Endothelial cell of umbilical vein (primary cell): Measurements from ENCODE around the gene ZNF586. TPM values are rescaled to one million over a fixed set of nuclear protein-coding genes. Genes with fewer than 3 reads are reported as not detected.

Experiments
- BruUV-seq: library from RNA; stranded (reverse); fragments of 400-500 nt; replicated peaks from 2 replicates; lab custom pipeline; 2021; lab: Mats Ljungman, UMichigan
- CTCF ChIA-PET: fragments of 300-600, 350-600 bp; sonication (Branson Sonifier 250); formaldehyde crosslinking; loops from one replicate; lab custom pipeline; 2021; ENCODE audit warnings: antibody characterized with exemption, inconsistent platforms; lab: Charles Lee
- POLR2A ChIA-PET: fragments of 300-600, 350-600 bp; sonication (Branson Sonifier 250); formaldehyde crosslinking; loops from one replicate; lab custom pipeline; 2021; ENCODE audit warnings: antibody characterized with exemption, inconsistent platforms; lab: Charles Lee
- DNase-seq: peaks from one replicate; pipeline ENCODE4 v3.0.0-alpha.2; 2011; ENCODE audit warnings: low read depth, low spot score
- FAIRE-seq: peaks from 2 replicates; lab custom pipeline; 2011; peaks lifted over from hg19 to GRCh38; lab: Jason Lieb, UNC
- H2AFZ ChIP-seq: 2 replicates; pipeline ENCODE4 v1.6.0; 2012; ENCODE audit warnings: low read depth, low read length, control low read depth, inconsistent platforms
- H3K27ac ChIP-seq: 2 replicates; pipeline ENCODE4 v1.5.1; 2011; ENCODE audit warnings: low read depth, mild to moderate bottlenecking, control low read depth, low read length, moderate library complexity; ENCODE audit not compliant: insufficient read depth
- H3K27me3 ChIP-seq, 2 experiments: 2 replicates each; pipeline versions ENCODE4 v1.6.0 to v1.6.1; 2011; ENCODE audit warnings: low read length in 2 of 2, mixed read lengths in 1 of 2; ENCODE audit not compliant: control insufficient read depth in 2 of 2, insufficient read depth in 2 of 2
- H3K36me3 ChIP-seq, 2 experiments: 2 replicates in 1 of 2; 3 replicates in 1 of 2; pipeline ENCODE4 v1.5.1; 2011; ENCODE audit warnings: low read length in 2 of 2, mild to moderate bottlenecking in 1 of 2, moderate library complexity in 1 of 2; ENCODE audit not compliant: control insufficient read depth in 2 of 2, insufficient read depth in 2 of 2; ENCODE audit errors: extremely low read depth in 1 of 2
- H3K4me1 ChIP-seq: 3 replicates; pipeline ENCODE4 v1.5.1; 2011; ENCODE audit warnings: mild to moderate bottlenecking, low read length; ENCODE audit not compliant: control insufficient read depth, insufficient read depth; ENCODE audit errors: extremely low read depth
- H3K4me2 ChIP-seq: 2 replicates; pipeline ENCODE4 v1.6.1; 2011; ENCODE audit warnings: low read length, control low read depth, mixed read lengths; ENCODE audit not compliant: insufficient read depth
- H3K4me3 ChIP-seq, 3 experiments: fragments of 200-600 bp in 1 of 3; sonication (generic), shearing (Covaris generic) in 1 of 3; replicated peaks in 1 of 3; 2 replicates each; pipeline ENCODE4 v1.5.1; 2011 to 2016; ENCODE audit warnings: control low read depth in 3 of 3, low read length in 3 of 3, mild to moderate bottlenecking in 2 of 3, inconsistent platforms in 1 of 3, low read depth in 1 of 3, moderate library complexity in 1 of 3; ENCODE audit not compliant: insufficient read depth in 1 of 3
- H3K79me2 ChIP-seq: 2 replicates; pipeline ENCODE4 v1.6.0; 2012; ENCODE audit warnings: low read length, inconsistent platforms; ENCODE audit not compliant: control insufficient read depth, insufficient read depth
- H3K9ac ChIP-seq: replicated peaks from 2 replicates; pipeline ENCODE3; 2011; ENCODE audit warnings: low read length, control low read depth; ENCODE audit not compliant: insufficient read depth; ENCODE audit errors: extremely low read depth
- H3K9me1 ChIP-seq: replicated peaks from 3 replicates; pipeline ENCODE4 v1.6.0; 2011; ENCODE audit warnings: mild to moderate bottlenecking, low read length; ENCODE audit not compliant: control insufficient read depth, insufficient read depth; ENCODE audit errors: extremely low read depth
- H3K9me3 ChIP-seq: replicated peaks from 2 replicates; pipeline ENCODE4 v1.5.1; 2012; ENCODE audit warnings: low read length, inconsistent platforms; ENCODE audit not compliant: control insufficient read depth, insufficient read depth
- H4K20me1 ChIP-seq: replicated peaks from 2 replicates; pipeline ENCODE3; 2011; ENCODE audit warnings: mild to moderate bottlenecking, low read length; ENCODE audit not compliant: control insufficient read depth, insufficient read depth; ENCODE audit errors: extremely low read depth
- CTCF ChIP-seq, 2 donors: IDR thresholded peaks; 1 replicate in 1 of 2; 2 replicates in 1 of 2; pipeline ENCODE4 v1.5.1; 2011; ENCODE audit warnings: low read length in 2 of 2, mild to moderate bottlenecking in 2 of 2, moderate library complexity in 2 of 2, control low read depth in 1 of 2, inconsistent platforms in 1 of 2, low read depth in 1 of 2; ENCODE audit not compliant: insufficient read depth in 1 of 2; ENCODE audit errors: extremely low read depth in 1 of 2
- EZH2 ChIP-seq: IDR thresholded peaks from 2 replicates; pipeline ENCODE4 v1.6.1; 2012; ENCODE audit warnings: borderline replicate concordance, low read depth, mild to moderate bottlenecking, moderate library complexity, low read length, inconsistent platforms; ENCODE audit not compliant: severe bottlenecking
- FOS ChIP-seq: IDR thresholded peaks from 2 replicates; pipeline ENCODE4 v1.6.1; 2011; ENCODE audit warnings: mild to moderate bottlenecking, low read length, moderate library complexity, borderline replicate concordance; ENCODE audit not compliant: insufficient read depth
- GATA2 ChIP-seq: IDR thresholded peaks from 2 replicates; pipeline ENCODE4 v1.7.0; 2011; ENCODE audit warnings: low read depth, mild to moderate bottlenecking, moderate library complexity, mixed read lengths, low read length; ENCODE audit not compliant: insufficient read length, insufficient read depth
- JUN ChIP-seq: IDR thresholded peaks from 2 replicates; pipeline ENCODE4 v1.6.1; 2011; ENCODE audit warnings: borderline replicate concordance, low read depth; ENCODE audit not compliant: insufficient read length, insufficient read depth
- MAX ChIP-seq: IDR thresholded peaks from 2 replicates; pipeline ENCODE4 v1.6.1; 2011; ENCODE audit not compliant: insufficient read depth, insufficient read length
- MYC ChIP-seq: IDR thresholded peaks from one replicate; pipeline ENCODE4 v1.6.1; 2011; ENCODE audit warnings: mild to moderate bottlenecking, low read depth, low read length
- POLR2A ChIP-seq: IDR thresholded peaks from 2 replicates; pipeline ENCODE4 v1.6.1; 2012; ENCODE audit warnings: low read depth, mild to moderate bottlenecking, control low read depth, low read length
- POLR2AphosphoS5 ChIP-seq: IDR thresholded peaks from 2 replicates; pipeline ENCODE4 v1.6.1; 2012; ENCODE audit warnings: low read depth, mild to moderate bottlenecking, control low read depth, low read length, moderate library complexity; ENCODE audit not compliant: insufficient read depth
- dilution Hi-C: fragments of 300-500 bp; cut with MboI; formaldehyde crosslinking; loops from one replicate; pipeline ENCODE4 v1.15.0; 2019; ENCODE audit warnings: low sequenced_read_pairs; ENCODE audit not compliant: extremely low pct_ligation_motif_present
- intact Hi-C: fragments of 100-400 bp; cut with micrococcal nuclease; formaldehyde crosslinking; loops from one replicate; pipeline ENCODE4 v1.10.0; 2022
- polyA plus RNA-seq, 4 experiments: library from polyadenylated mRNA; depleted of rRNA in 3 of 4; stranded (reverse) in 3 of 4; unstranded in 1 of 4; fragments of >200 nt; gene quantifications; 2 replicates each; pipeline versions ENCODE4 v1.2.1 to v1.2.3, GENCODE V29; 2011 to 2012; ENCODE audit warnings: missing spikeins in 1 of 4
- total RNA-seq: library from RNA; stranded (reverse); gene quantifications from 2 replicates; pipeline ENCODE4 v1.2.3, GENCODE V29; 2021

The ZNF586 gene
- total and polyA plus RNA-seq, 2 donors (not counting 3 experiments of a cell fraction or from before 2014, with no cell fraction given) = 6.0 to 14.7 TPM

GRCh38 chr19:57754091-57754673 is 15.3 kb upstream of the ZNF586 start:
- H3K9me1 ChIP-seq = no peaks in the 10 kb centered on the region
- no peaks in the 10 kb centered on the region for H3K4me1 ChIP-seq
- no peaks in the 10 kb centered on the region for H3K27me3 ChIP-seq
- no peak overlapping the region for H3K4me3 ChIP-seq
- intact Hi-C loops (no loop called here), dilution Hi-C loops (no loop called here)
- H3K9me3 ChIP-seq = peaks cover 20% of the 10 kb centered on the region
- H3K9ac ChIP-seq = no peak overlapping the region
- no peak for FAIRE-seq
- TF ChIP-seq POLR2AphosphoS5 (no peak), GATA2 (no peak), JUN (no peak), FOS (no peak), EZH2 (no peak), MYC (no peak), CTCF (IDR thresholded peaks at IDR 0.05; ENCODE audit: extremely low read depth in 1 of 2, insufficient read depth in 1 of 2, low read depth in 1 of 2, low read length in 2 of 2) (no peak), MAX (no peak), POLR2A (no peak)
- ChIA-PET POLR2A (no interaction called here), CTCF (no interaction called here)
- no peak overlapping the region for H3K27ac ChIP-seq
- no peak overlapping the region for H2AFZ ChIP-seq
- H3K79me2 ChIP-seq = peaks cover 12% of the 10 kb centered on the region
- H3K4me2 ChIP-seq = no peak overlapping the region
- DNase-seq = no peak
- BruUV-seq = no TSS peak
- H3K36me3 ChIP-seq = peaks cover 19 to 52% of the 10 kb centered on the region in 2 experiments
- H4K20me1 ChIP-seq = no peaks in the 10 kb centered on the region
